AG04450 (cell line): ENCODE data around the gene SIPA1L3. TPM values are rescaled to one million over a fixed set of nuclear protein-coding genes. Genes with fewer than 3 reads are reported as not detected.

Experiments used
- CTCF ChIA-PET: fragments of 300-600, 350-600 bp; formaldehyde crosslinking; extraction: SDS; loops from one replicate; lab custom pipeline; 2022; ENCODE audit warnings: antibody characterized with exemption, inconsistent platforms; lab: Charles Lee
- POLR2A ChIA-PET: fragments of 350-600 bp; formaldehyde crosslinking; extraction: SDS; loops from one replicate; lab custom pipeline; 2021; ENCODE audit warnings: antibody characterized with exemption, inconsistent platforms; lab: Yijun Ruan, JAX
- DNase-seq: peaks from one replicate; pipeline ENCODE4 v3.0.0-alpha.2; 2011; ENCODE audit warnings: low read depth, low spot score
- H3K27ac ChIP-seq: one replicate; pipeline ENCODE4 v1.5.1; 2012; ENCODE audit warnings: low read depth, low read length, control low read depth
- H3K27me3 ChIP-seq: one replicate; pipeline ENCODE4 v1.6.0; 2012; ENCODE audit warnings: low read length; ENCODE audit not compliant: control insufficient read depth, insufficient read depth
- H3K4me3 ChIP-seq: 2 replicates; pipeline ENCODE4 v1.5.1; 2011; ENCODE audit warnings: mild to moderate bottlenecking, low read depth, low read length, control low read depth
- H3K9me3 ChIP-seq: 2 replicates; pipeline ENCODE4 v1.5.1; 2012; ENCODE audit warnings: low read length; ENCODE audit not compliant: control insufficient read depth, insufficient read depth
- CTCF ChIP-seq: IDR thresholded peaks from 2 replicates; pipeline ENCODE4 v1.5.1; 2011; ENCODE audit warnings: low read depth, low read length, control low read depth, inconsistent platforms
- polyA plus RNA-seq: library from polyadenylated mRNA; depleted of rRNA; stranded (reverse); fragments of >200 nt; gene quantifications from 2 replicates; pipeline ENCODE4 v1.2.3, GENCODE V29; 2011

Gene SIPA1L3
- polyA plus RNA-seq, 1 experiment = 4.9 TPM

- Histone ChIP-seq H3K9me3 (no peaks in the 10 kb centered on the region), H3K4me3 (no peak overlapping the region), H3K27ac (peak overlapping the region; percentile 89), H3K27me3 (no peaks in the 10 kb centered on the region)
- ChIA-PET POLR2A (no interaction called here), CTCF (no interaction called here)
- no peak for TF ChIP-seq CTCF
- DNase-seq = no peak
These were observed 73.6 kb downstream of the SIPA1L3 start for GRCh38 chr19:37980419-37981170.

DNA sequence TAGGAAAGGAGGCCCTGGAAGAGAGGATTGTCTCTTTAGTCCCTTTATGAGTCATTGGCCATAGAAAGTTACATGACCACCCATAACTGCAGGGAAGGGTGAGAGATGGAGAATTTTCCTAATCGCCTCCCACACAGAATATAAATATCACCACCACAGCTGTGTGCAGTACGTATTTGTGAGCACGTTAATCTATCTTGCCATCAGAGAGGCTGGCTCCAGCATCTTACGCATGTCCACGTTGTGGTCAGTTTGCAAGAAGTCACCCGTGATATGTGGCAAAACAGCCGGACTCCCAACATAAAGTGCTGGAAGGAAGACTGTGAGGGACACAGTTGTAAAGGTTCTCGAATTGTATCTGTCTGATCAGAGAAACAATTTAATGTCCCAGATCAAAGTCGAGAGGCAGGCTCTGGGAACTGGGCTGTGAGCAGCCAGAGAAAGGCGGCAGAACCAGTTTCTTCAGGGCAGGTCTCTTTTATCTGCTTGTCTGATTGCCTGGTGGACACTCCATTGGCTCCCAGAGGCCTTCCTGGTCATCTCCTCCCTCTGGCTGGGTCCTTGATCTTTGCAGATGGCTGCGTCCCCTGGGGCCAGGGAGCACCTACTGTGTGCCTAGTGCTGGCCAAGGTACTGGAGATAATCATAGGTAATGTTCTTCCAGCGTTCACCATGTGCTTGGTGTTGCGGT lies 74.9 kb downstream of the SIPA1L3 start:
- no peaks in the 10 kb centered on the region for H3K9me3 ChIP-seq
- H3K4me3 ChIP-seq = no peak overlapping the region
- CTCF ChIA-PET = interaction anchor here (0.5 kb wide), 1 partner anchor 152 kb away, joined by 4 read pairs; no protein-coding TSS in a partner anchor
- peak overlapping the region; percentile 89 for H3K27ac ChIP-seq
- no peaks in the 10 kb centered on the region for H3K27me3 ChIP-seq
- TF ChIP-seq CTCF = no peak
- POLR2A ChIA-PET = no interaction called here
- peak; percentile 59 for DNase-seq

DNA sequence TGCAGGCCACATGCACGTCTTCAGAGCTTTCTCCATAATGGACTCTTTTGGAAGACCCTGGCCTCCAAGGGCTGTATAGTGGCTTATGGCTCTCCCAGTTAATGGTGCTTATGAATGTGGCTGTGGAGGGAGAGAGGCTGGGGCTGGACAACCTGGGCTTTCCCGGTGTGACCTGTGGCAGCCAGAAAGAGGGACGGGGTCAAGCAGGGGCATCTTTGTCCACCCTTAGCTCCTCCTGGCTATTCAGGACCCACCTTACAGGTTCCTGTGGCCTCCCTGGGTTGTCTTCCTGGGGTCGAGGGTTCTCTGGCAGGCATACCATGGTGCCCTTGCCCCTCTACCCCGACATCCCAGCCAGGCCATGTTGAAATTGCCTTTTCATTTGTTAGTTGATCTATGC lies 75.6 kb downstream of the SIPA1L3 start:
- POLR2A ChIA-PET = no interaction called here
- Histone ChIP-seq H3K27ac (peak overlapping the region; percentile 89), H3K4me3 (no peak overlapping the region), H3K27me3 (no peaks in the 10 kb centered on the region), H3K9me3 (no peaks in the 10 kb centered on the region)
- DNase-seq = no peak
- CTCF ChIA-PET = no interaction called here
- no peak for TF ChIP-seq CTCF

- Histone ChIP-seq H3K27ac (no peak overlapping the region), H3K27me3 (no peaks in the 10 kb centered on the region), H3K9me3 (no peaks in the 10 kb centered on the region), H3K4me3 (no peak overlapping the region)
- POLR2A ChIA-PET = no interaction called here
- DNase-seq = no peak
- no peak for TF ChIP-seq CTCF
- CTCF ChIA-PET = interaction anchor here (0.9 to 1.0 kb wide), 2 partner anchors 59 to 261 kb away, joined by 3 to 6 read pairs; no protein-coding TSS in a partner anchor
These were observed 76.1 kb downstream of the SIPA1L3 start for GRCh38 chr19:37983153-37983552.

DNA sequence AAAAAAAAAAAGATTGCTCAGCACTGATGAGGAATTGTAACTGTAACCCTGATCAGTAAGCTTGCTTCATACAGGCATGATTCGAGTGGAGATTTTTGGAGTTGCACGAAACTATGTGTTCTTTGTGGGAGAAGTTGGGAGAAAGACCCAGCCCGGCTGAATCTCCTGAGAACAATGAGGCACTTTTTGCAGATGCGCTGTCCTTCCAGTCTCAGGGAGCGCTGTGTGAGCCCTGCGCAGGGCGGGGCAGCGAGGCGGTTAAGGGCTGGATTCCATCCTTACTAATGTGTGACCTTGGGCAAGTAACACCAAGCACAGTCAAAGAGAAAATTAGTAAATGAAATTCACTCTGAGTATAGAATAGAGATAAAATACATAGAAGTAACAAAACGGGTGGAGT lies 76.9 kb downstream of the SIPA1L3 start:
- ChIA-PET POLR2A (interaction anchor here (1.3 kb wide), 1 partner anchor 20 kb away, joined by 4 read pairs; no protein-coding TSS in a partner anchor), CTCF (interaction anchor here (0.9 to 1.0 kb wide), 2 partner anchors 58 to 260 kb away, joined by 3 to 6 read pairs; no protein-coding TSS in a partner anchor)
- DNase-seq = no peak
- Histone ChIP-seq H3K4me3 (no peak overlapping the region), H3K9me3 (no peaks in the 10 kb centered on the region), H3K27ac (no peak overlapping the region), H3K27me3 (no peaks in the 10 kb centered on the region)
- no peak for TF ChIP-seq CTCF
